Measurements from ENCODE around the gene ZBTB24.
"Not testable (repeated sequence)": the region's sequence is repeated elsewhere in the genome, so short reads cannot be mapped to it uniquely, and the experiment has no call there.

Gene ZBTB24

DNA sequence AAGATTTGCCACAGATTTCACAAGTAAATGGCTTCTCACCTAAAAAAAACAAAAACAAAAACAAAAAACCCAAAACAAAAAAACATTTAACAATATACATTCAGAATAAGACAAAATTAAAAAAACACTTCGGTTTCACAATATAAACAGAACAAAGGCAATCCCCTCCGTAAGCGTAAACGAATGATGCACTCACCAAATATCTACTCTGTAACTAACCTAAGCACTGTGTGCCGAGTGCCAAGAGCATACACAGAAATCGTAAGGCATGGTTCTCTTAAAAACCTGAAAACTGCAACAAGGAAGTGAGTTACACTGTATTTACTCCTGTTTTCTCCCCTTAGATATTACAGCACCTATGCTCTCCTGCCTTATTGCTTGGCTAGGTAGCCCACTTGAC, 15.3 kb downstream of the ZBTB24 start:
- no peak for DNase-seq

DNA sequence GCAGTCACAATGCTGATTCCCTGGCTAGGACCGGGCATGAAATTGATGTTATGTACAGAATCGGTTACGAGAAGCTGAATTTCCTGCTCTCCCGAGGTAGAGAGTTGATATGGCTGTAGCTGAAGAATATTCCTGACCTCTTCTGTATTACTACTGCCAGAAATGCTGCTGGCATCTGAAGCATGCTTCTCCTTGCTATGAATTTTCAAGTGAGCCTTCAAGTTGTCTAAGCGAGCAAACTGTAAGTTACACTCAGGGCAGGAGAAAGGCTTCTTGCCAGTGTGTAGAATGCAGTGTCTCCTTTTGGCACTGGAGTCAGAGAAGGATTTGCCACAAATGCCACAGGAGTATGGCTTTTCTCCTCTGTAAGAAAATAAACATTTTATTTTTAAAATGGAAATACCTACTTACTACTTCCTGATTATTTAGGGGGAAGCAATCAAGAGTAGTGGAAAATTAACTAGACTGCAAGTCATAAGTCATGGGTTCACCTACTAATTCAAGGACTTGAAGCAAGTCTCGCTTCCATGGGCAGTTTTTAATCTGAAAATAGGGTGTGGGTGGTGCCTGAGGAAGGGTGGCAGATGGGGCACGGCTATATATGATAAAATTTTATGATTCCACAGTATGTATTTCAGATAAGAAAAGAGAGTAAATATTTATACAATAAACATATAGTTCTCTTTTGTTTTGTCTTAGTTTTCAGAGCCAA, 16.7 kb downstream of the ZBTB24 start:
- DNase-seq, result no peak

DNA sequence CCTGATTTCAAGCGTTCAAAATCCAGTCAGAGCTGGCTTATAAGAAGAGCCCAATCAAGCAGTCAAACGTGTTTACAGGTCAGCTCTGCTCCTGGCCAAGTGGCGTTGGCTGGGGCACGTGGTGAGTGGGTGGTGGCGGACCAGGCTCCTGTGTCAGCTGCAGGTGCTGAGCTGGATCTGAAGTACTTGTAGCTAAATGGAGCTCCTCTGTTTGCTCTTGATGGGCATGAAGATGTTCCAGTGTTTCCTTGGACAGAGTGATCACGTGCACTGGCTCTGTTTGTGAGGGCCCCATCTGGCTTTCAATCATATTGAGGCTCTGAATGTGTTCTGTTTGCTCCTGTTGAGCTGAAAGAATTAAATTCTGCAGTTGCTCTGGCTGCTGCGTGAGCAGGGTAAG, 17.2 kb downstream of the ZBTB24 start:
- no peak for DNase-seq

DNA sequence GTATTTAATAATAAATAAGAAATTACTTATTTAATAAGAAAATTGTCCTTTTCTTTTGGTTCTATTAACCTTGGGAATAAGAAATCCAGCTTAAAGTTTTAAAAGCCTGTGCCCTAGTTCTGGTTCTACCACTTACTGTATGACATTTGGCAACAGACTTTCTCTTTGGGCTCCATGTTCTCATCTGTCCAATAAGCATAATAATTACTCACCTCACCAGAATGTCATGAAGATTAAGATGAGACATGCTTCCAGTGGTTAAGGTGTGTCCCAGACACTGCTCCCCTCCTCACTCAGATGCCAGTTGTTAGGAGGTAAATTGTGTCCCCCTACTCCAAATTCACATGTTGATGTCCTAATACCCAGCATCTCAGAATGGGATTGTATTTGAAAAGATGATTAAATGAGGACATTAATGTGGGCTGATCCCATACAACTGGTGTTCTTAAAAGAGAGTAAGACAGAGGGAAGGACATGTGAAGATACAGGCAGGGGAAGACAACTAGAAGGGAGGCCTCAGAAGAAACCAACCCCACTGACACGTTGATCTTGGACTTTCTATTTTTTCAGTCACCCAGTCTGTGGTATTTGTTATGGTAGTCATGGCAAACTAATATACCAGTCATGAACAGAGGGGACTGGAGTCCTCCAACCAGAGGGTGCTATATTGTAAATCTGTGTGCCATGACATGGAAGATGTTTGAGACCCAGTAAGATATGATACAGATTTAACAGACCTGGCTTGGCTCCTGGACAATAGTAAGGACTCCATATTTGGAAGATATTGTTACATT, 21.1 kb downstream of the ZBTB24 start:
- no peak for DNase-seq

DNA sequence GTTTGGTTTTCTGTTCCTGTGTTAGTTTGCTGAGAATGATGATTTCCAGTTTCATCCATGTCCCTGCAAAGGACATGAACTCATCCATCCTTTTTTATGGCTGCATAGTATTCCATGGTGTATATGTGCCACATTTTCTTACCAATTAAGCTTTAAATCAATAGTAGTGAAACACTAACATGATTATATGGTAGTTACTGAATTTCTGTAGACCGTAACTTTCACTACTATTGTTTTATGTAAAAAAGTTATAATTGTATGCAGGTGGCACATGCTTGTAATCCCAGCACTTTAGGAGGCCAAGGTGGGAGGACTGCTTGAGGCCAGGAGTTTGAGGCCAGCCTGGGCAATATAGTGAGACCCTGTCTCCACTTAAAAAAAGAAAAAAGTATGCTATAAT, 21.8 kb downstream of the ZBTB24 start:
- DNase-seq, result not testable (repeated sequence)

DNA sequence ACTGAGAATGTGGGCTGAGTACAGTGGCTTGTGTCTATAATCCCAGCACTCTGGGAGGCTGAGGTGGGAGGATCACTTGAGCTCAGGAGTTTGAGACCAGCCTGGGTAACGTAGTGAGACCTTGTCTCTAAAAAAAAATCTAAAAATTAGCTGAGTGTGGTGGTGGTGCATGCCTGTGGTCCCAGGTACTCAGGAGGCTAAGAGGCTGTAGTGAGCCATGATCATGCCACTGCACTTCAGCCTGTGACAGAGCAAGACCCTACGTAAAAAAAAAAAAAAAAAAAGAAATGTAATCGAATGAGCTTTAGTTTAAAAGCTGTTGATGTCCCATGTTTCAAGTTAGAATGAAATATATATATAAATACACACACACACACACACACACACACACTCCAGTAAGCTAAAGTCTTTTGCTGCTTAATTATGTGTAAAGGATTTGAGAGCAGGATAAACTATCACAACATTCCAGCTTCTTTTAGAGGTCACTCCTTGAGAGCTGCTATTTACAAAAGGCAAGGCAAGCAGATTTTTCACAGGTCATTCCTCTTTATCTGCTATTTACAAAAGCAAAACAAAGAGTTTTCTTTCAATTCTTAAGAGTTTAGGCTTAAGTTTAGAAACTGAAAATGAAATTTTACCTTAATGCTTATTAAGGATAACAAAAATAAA, 22.7 kb downstream of the ZBTB24 start:
- DNase-seq, result no peak

DNA sequence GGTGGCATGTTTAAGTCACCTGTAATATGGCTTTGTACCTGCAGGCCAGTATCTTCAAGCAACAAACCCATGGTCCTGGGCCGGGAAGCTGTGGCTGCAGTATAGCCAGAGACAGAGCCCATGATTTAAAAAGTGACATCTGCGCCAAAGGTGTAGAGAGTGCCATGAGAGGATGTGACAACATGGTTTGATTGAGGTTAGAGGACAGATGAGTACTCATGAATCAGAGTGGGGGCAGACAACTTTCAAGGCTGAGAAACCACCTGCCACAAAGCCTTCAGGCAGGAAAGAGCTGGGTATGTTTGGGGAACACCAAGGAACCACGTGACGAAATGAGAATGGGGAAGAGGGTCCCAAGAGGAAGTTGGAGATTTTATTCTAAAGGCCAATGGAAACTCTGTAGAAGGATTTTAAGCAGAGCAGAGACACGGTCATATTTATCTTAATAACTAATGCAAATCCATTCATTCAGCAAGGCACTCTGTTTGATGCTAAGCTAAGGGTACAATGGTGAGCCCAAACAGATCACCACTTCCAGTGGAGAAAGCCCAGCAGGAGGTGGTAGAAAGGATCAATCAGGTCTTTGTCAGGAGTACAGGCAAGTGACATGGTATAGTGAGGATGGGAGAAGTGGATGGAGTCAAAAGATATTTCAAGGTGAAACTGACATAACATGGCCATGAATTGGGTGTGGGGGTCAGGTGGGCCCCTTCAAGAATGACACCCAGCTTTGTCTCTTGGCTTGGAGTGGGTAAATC, 24.1 kb downstream of the ZBTB24 start:
- no peak for DNase-seq

DNA sequence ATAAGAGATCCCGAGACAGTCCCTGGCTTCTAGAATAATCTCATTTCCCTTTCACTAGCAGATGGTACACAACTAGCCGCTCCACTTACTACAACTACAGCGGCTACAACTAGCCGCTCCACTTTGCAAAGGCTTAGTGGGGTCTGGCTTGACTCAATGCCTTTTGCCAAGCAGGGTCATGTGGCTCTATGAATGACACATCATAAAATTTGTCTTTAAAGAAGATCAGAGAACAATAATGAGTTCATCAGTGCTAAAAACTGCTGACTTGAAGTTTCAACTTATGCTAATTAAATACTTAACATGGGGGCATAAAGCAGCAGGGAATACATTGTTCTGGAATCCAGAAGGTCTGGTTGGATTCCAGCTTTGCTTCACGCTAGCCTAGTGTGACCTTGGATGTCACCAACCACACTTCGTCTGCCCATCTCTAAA, 25.4 kb downstream of the ZBTB24 start:
- DNase-seq, result no peak

DNA sequence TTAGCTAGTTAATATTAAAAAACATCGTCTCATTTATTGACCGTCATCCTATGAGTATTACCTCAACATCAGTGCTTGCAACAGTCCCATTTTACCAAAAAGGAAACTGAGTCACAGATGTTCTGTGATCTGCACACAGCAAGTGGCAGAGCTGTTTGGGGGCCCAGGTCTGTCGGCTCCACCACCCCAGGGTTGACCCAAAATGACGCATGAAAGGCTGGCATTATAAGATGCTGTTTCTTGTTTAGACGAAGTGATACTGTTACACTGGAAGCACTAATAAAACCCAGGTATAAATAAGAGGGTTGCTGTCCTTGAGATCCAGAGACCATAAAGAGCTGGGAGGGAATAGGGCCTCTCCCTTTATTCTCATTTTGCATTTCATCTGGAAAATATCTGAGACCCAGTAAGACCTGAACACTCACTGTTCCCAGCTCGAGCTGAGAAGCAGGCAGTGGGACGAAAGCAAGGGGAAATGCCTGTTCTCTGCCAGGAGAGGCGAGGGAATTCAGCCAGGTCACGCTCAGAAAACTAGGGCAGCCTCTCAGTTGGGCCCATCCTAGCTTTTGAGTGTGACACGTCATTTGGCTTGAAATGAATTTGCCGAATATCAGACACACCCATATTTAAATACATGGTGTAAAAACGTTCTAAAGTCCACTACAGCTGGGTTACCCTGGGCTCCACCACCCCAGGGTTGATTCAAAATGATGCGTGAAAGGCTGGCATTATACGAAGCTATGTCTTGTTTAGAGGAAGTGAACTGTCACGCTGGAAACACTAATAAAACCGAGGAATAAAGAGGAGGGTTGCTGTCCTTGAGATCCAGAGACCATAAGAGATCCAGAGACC, 26.1 kb downstream of the ZBTB24 start:
- DNase-seq, result no peak

DNA sequence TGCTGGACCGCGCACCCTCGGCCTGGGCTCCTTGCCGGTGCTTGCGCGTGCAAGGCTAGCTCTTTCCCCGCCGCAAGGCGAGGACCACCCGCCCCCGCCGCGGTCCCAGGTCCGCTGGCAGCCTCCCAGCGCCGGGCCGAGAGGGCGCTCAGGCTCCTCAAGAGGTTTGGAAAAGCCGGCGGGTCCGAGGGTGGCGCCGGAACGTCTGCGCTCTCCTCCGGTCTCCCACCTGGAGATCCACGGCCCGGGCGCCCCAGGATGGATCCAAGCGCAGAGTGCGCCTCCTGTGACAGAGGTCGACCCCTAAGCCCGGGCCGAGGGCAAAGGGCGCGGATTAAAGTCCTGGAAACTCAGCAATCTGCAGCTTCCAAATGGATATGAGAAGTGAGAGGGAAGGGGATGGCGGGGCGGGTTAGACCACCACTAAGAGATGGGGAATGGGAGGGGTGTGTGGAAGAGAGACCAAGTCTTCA, 26.9 kb downstream of the ZBTB24 start:
- no peak for DNase-seq

DNA sequence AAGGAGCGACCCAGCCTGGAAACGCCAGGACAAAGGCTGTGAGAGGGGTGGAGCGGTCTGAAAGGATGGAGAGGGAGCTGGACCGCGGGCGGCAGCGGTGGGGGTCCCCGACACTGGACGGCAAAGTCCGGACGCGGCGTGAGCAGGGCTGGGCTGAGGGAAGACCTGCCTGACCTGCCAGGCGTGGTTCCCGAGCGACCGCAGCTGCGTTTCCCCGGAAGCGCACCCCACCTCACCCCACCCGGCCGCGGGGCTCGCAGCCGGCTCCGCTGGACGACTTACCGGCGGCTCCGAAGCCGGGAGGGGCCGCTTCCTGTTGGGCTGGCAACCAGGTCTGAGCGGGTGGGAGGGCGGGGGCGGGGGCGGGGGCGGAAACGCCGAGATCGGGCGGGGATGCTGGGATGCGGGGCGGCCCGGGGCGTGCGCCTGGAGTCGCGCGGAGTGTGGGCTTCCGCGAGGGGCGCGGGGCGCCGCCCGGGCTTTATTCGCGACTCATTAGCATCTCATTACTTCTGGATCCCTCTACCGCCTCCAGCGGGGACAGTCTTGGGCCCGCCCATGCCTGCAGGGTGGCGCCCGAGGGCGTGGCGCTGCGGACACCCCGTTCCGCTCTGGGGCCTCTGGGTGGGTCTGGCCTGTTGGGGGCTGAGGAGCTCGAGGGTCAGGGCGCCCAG, 27.4 kb downstream of the ZBTB24 start, which contains the start of gene MICAL1:
Gene MICAL1, minus strand, starts transcription at position 336 of the 674 bp plus-strand sequence. CDS start 1,576 bp downstream, outside the sequence.
- DNase-seq, result peak; percentile 12

DNA sequence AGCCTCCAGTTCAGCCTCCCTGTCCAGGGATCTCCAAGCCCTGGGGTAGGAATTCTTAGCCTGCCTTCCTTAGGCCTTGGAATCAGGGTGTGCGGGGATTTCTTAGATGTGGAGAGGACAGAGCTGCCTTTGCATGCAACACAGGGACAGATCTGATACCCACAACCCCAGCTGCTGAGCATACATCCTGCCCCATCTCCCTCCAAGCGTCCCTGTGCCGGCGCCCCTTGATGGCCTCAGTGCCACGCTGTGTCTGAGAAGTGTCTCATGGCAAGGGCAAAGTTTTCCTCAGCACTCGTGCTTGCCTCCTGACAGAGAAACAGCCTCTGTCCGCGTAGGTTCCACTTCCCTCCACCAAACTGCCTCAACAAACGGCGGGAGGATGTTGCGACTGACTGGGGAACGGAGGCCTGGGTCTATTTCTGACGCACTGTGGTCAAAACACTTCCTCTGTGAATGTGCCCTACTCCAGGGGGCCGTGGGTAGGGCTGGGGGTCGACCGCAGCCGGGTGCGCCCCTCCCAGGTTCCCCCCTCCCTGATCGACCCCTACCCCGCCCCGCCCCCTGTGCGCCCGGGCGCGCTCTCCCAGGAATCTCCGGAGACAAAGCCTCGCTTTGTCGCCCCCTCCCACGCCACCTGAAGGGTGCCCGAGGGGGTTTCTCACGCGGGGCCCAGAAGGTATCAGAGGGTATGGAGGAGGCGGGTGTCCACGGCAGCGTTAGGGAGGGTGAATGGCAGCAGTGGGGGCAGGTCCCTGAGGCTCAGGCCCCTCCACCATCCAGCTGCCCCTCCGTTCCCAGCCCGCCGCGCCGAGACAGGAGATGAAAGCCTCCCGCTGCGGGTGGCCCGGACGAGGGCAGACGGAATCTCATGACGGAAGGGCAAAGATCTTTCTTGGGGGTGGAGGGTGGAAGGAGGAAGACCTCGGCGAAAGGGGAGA, 28.3 kb downstream of the ZBTB24 start:
- DNase-seq, result no peak

DNA sequence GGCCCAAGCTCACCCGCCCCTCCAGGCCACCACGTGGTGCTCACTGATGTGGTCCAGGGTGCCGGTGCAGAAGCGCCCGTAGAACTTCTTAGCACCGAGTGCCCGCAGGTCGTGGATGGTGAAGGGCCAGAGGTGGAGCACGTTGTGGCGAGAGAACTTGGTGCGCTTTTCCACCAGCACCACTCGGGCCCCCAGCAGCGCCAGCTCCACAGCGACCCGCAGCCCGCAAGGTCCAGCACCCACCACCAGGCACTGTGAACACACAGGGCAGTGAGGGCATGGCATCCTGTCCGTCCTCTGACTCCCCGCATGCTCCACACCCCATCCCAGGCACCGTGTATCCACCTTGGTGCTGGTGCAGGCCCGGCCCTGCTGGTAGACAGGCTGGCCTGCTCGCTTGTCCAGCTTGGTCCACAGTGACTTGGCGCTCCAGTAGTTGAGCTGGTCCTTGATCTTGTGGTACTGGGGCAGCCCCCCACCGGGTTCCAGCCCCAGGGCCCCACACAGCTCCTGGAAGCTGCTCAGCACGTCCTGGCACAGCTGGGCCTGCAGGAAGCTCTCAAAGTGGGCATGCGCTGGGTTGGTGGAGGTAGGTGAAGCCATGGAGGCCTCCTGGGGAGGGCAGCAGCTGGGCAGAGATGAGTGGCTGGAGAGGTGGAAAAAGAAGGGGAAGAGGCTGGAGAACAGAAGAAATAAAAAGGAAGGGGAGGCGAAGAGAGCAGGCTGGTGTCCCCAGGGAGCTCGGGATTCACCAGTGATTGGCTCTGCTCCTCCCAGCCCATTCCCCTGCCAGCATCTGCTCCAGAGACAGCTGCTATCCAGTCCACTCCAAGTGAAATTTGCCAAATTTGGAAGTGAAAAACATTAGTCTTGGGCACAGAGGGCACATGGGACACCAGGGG, 29.2 kb downstream of the ZBTB24 start:
- no peak for DNase-seq

DNA sequence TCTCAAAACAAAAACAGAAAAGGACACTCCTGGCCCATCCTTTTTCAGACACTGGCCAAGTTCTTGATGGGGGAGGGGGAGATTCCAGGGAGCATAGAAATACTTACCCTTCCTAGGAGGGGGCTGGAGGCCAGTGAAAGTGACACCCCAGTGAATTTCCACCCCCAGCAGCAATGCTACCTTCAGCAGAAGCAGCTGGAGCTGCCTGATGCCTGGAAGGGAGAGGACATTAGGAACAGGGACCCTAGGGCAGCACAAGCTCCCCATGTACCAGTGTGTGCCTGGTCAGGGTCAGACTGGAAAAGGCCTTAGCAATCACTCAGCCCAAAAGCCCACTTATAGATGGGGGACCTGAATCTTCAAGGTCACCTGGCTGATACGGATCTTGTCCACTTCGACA, 29.9 kb downstream of the ZBTB24 start:
- DNase-seq, result no peak

DNA sequence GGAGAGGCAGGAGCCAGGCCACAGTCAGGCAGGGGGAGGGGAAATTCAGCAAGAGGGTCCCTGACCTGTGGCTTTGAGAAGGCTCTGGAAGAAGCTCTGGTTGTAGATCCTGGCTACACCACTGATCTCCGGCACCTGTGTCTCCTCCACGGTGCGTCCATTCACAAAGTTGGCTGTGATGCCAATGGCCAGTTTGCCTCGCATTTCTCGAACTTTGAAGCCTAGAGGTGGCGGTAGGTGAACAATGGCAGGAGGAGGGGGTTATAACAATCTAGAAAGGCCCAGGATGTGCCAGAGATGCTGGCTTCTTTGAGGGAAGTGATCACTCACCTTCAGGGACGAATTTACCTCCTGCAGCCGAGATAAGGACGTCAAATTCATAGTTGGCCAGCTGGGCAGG, 30.8 kb downstream of the ZBTB24 start:
- no peak for DNase-seq

DNA sequence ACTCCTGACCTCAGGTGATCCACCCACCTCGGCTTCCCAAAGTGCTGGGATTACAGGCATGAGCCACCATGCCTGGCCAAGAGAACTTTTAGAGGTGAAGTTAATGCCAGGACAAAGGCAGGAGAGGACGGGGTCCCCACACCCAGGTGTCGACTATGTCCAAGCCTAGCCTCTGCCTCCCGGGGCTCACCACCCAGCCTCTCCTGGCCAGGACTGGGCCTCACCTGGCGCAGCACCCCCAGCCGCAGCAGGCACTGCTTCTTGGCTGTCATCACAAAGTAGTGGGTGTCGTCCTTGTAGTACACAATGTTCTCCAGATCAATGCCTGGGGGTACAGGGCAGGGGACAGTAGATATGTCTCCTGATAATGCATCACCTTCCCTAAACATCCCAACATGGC, 31.6 kb downstream of the ZBTB24 start:
- DNase-seq, result no peak

DNA sequence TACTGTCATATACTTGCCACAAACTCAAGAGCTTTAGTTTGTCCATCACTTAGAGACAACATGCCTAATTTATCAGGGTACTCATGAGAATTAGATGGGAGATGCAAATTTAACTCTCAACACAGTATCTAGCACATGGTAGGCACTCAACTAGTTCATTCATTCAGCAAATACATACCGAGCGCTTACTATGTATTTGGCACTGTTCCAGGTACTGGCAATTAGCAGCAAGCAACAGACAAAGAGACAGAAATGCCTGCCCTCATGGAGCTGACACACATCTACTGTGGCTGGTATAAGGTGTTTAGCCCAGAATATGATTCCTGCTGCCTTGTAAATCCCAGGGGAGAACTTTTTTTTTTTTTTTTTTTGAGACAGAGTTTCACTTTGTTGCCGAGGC, 32.2 kb downstream of the ZBTB24 start:
- DNase-seq, result no peak

DNA sequence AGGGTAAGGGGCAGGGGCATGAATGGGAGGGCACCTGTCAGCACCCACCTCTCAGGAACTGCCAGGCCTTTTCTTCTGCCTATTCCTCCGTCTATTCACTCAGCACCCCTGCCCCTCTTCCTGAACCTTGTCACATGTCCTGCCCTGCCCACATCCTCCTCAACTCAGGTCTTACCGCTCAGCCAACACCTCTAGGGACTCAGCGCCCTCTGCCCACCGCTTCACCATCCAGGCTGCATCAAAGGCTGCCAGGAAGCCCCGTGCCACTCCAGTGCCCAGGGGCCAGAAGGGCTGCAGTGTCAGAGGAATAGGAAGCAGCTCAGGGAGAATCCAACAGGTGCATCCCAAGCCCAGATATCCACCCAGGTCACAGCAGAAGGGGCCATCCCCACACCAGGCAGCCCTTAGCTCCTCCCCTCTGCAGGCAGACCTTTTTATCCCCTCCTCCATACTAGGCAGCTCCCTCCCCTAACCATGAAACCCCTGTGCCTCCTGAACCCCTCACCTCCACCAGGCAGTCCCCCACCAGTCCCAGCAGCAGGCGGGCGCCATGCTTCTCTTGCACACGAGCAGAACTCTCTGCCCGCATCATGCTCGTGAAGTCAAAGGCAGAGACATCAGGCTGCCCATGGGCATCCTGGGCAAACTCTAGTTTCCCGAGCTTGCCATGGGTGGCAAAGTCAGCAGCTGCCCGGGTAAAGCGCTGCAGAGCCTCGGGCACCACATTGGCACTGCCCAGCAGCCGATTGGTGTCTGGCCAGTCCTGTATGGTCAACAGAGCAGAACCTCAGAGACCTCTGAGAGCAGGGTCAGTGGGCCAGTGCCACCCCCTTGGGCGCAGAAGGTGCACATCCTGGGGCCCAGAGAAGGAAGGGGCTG, 33.0 kb downstream of the ZBTB24 start:
- no peak for DNase-seq
